ENCODE measurements around the gene SPHK1. TPM values are rescaled to one million over a fixed set of nuclear protein-coding genes. Genes with fewer than 3 reads are reported as not detected.

SPHK1 gene
- total RNA-seq, 1 experiment from 2014 or later = 18.2 TPM

DNA sequence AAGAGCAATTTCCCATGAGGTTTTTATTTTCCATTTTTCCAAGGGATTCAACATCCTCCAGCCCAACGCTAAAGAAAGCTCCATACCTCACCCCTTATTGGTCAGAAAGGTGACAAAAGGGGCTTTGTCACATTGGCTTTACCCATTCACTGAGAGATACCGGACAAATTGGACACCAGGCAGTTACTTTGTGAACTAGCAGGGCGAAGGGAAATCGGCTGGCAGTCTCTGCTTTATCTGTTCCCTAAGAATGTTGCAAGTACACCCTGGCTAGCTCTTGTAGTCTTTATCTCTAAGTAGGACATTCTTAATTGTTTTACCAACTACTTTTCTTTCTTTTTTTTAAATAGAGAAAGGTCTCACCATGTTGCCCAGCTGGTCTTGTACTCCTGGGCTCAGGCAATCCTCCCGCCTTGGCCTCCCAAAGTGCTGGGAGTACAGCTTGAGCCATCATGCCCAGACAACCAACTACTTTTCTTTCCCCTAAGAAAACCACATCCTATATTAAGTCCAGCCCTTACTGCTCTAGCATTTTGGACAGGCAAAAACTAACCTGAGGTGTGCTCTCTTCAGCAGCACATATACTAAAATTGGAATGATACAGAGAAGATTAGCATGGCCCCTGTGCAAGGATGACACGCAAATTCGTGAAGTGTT lies 47.5 kb upstream of the SPHK1 start:
- DNase-seq (ENCODE audit: low read depth, low spot score) (no peak), ATAC-seq (peak; percentile 55)
- POLR2A ChIA-PET = no interaction called here
- intact Hi-C loops (cut with micrococcal nuclease; ENCODE audit: unreplicated experiment) (no loop called here), in situ Hi-C loops (cut with HindIII; ENCODE audit: low pct_unique_long_range_greater_than_20kb, low sequenced_read_pairs) (no loop called here)
- no peaks in the 10 kb centered on the region for H3K4me1 ChIP-seq (ENCODE audit: control insufficient read depth, insufficient read depth, low read length)
- no peaks in the 10 kb centered on the region for H3K27me3 ChIP-seq (ENCODE audit: control insufficient read depth, insufficient read depth, low read length)
- no TSS peak for BruUV-seq (replicated peaks)
- no peak overlapping the region for H3K27ac ChIP-seq (ENCODE audit: low read length)
- H3K4me3 ChIP-seq (ENCODE audit: low read depth in 2 of 2, low read length in 2 of 2) = no peak overlapping the region
- no peaks in the 10 kb centered on the region for H3K9me3 ChIP-seq (ENCODE audit: control insufficient read depth, insufficient read depth, low read depth, low read length)
- TF ChIP-seq SIN3A (IDR thresholded peaks at IDR 0.05; ENCODE audit: borderline replicate concordance, insufficient read depth, low read depth, low read length) (no peak), TCF7L2 (IDR thresholded peaks at IDR 0.05; ENCODE audit: low read depth, low read length) (no peak), POLR2AphosphoS5 (IDR thresholded peaks at IDR 0.05; ENCODE audit: low read depth, low read length) (no peak), REST (IDR thresholded peaks at IDR 0.05; ENCODE audit: insufficient read depth in 1 of 2, low read depth in 2 of 2, low read length in 1 of 2) (no peak), CTCF (IDR thresholded peaks at IDR 0.05) (no peak)
- CTCF ChIA-PET = interaction anchor here (0.5 kb wide), 1 partner anchor 48 kb away, joined by 3 read pairs; no protein-coding TSS in a partner anchor
- H3K36me3 ChIP-seq (ENCODE audit: control insufficient read depth, insufficient read depth, low read length) = no peaks in the 10 kb centered on the region

DNA sequence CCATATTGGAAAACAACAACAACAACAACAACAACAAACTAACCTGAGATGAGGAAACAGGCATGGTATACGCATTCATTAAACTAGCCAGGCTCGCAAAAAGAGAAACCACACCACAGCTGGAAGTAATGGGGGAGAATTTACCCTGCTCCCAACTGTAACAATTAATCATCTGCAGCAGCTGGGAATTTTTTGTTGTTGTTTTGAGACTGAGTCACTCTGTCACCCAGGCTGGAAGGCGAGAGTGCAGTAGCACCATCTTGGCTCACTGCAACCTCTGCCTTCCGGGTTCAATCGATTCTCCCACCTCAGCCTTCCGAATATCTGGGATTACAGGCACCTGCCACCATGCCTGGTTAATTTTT lies 47.0 kb upstream of the SPHK1 start:
- peak; percentile 90 for ATAC-seq
- H3K9me3 ChIP-seq (ENCODE audit: control insufficient read depth, insufficient read depth, low read depth, low read length) = no peaks in the 10 kb centered on the region
- no peaks in the 10 kb centered on the region for H3K27me3 ChIP-seq (ENCODE audit: control insufficient read depth, insufficient read depth, low read length)
- H3K36me3 ChIP-seq (ENCODE audit: control insufficient read depth, insufficient read depth, low read length) = no peaks in the 10 kb centered on the region
- intact Hi-C loops (cut with micrococcal nuclease; ENCODE audit: unreplicated experiment) (no loop called here), in situ Hi-C loops (cut with HindIII; ENCODE audit: low pct_unique_long_range_greater_than_20kb, low sequenced_read_pairs) (no loop called here)
- H3K4me1 ChIP-seq (ENCODE audit: control insufficient read depth, insufficient read depth, low read length) = no peaks in the 10 kb centered on the region
- DNase-seq (ENCODE audit: low read depth, low spot score) = no peak
- no peak overlapping the region for H3K4me3 ChIP-seq (ENCODE audit: low read depth in 2 of 2, low read length in 2 of 2)
- ChIA-PET CTCF (interaction anchor here (1.2 kb wide), 1 partner anchor 17 kb away, joined by 4 read pairs; the partner anchor contains the start of gene PRPSAP1), POLR2A (no interaction called here)
- no peak for TF ChIP-seq TCF7L2 (IDR thresholded peaks at IDR 0.05; ENCODE audit: low read depth, low read length)
- TF ChIP-seq SIN3A (IDR thresholded peaks at IDR 0.05; ENCODE audit: borderline replicate concordance, insufficient read depth, low read depth, low read length) = no peak
- no peak for TF ChIP-seq REST (IDR thresholded peaks at IDR 0.05; ENCODE audit: insufficient read depth in 1 of 2, low read depth in 2 of 2, low read length in 1 of 2)
- no peak for TF ChIP-seq POLR2AphosphoS5 (IDR thresholded peaks at IDR 0.05; ENCODE audit: low read depth, low read length)
- no peak for TF ChIP-seq CTCF (IDR thresholded peaks at IDR 0.05)
- H3K27ac ChIP-seq (ENCODE audit: low read length) = no peak overlapping the region
- no TSS peak for BruUV-seq (replicated peaks)

Measured in Panc1 (cell line).